Gastroesophageal sphincter (tissue), 4 donors: ENCODE results near the gene SIRPA. TPM values are rescaled to one million over a fixed set of nuclear protein-coding genes. Genes with fewer than 3 reads are reported as not detected.

Experiments used
- ATAC-seq: fragments of 150-250 bp; one replicate; pipeline ENCODE4 v1.9.1; 2016; ENCODE audit warnings: mild to moderate bottlenecking, moderate library complexity
- H3K27ac ChIP-seq, 4 donors: fragments of 200-600 bp; sonication (generic) in 3 of 4; 1 replicate in 3 of 4; 2 replicates in 1 of 4; pipeline ENCODE4 v1.5.1; 2016 to 2019
- H3K27me3 ChIP-seq: fragments of 200-600 bp; sonication (generic); one replicate; pipeline ENCODE4 v1.5.1; 2019
- H3K36me3 ChIP-seq, 2 donors: fragments of 200-600 bp; sonication (generic); one replicate each; pipeline ENCODE4 v1.5.1; 2019; ENCODE audit warnings: control low read depth in 1 of 2
- H3K4me1 ChIP-seq, 3 donors: fragments of 200-600 bp; sonication (generic); 1 replicate in 2 of 3; 2 replicates in 1 of 3; pipeline ENCODE4 v1.5.1; 2016 to 2019; ENCODE audit warnings: control low read depth in 2 of 3
- H3K4me3 ChIP-seq, 2 donors: fragments of 200-600 bp; sonication (generic); one replicate each; pipeline ENCODE4 v1.5.1; 2019; ENCODE audit warnings: mild to moderate bottlenecking in 1 of 2, moderate library complexity in 1 of 2
- H3K9me3 ChIP-seq, 3 donors: fragments of 200-600 bp; sonication (generic); one replicate each; pipeline ENCODE4 v1.5.1; 2017 to 2019; ENCODE audit warnings: control low read depth in 2 of 3
- CTCF ChIP-seq, 4 experiments: fragments of 200-600 bp in 2 of 4; fragments of 450-650 bp in 2 of 4; sonication (generic) in 1 of 4; IDR thresholded peaks; one replicate each; pipeline ENCODE4 v1.5.1; 2017 to 2019; ENCODE audit warnings: antibody characterized with exemption in 4 of 4, mild to moderate bottlenecking in 2 of 4, moderate library complexity in 2 of 4
- EP300 ChIP-seq: sonication (generic); formaldehyde crosslinking; IDR thresholded peaks from one replicate; pipeline ENCODE4 v1.6.1; 2017; ENCODE audit warnings: antibody characterized with exemption, mild to moderate bottlenecking
- POLR2A ChIP-seq, 2 donors: fragments of 450-650 bp; IDR thresholded peaks; one replicate each; pipeline ENCODE4 v1.6.1; 2017; ENCODE audit warnings: antibody characterized with exemption in 2 of 2, mild to moderate bottlenecking in 2 of 2, moderate library complexity in 1 of 2
- POLR2AphosphoS5 ChIP-seq: sonication (generic); formaldehyde crosslinking; IDR thresholded peaks from one replicate; pipeline ENCODE4 v1.6.1; 2017; ENCODE audit warnings: antibody characterized with exemption
- WGBS, 2 donors: methylation state at CpG; one replicate each; pipeline ENCODE4 v1.1.5; 2018; ENCODE audit warnings: low coverage in 1 of 2; 5-methylcytosine and 5-hydroxymethylcytosine counted together
- total RNA-seq, 4 donors: library from RNA; depleted of rRNA; stranded (reverse); fragments of >200 nt; gene quantifications; one replicate each; pipeline ENCODE4 v1.1.0, GENCODE V29; 2016

The SIRPA gene
- total RNA-seq, 4 donors from 2014 or later = 11.7 to 31.7 (median 27.4) TPM

- TF ChIP-seq POLR2AphosphoS5 (no peak), EP300 (no peak), CTCF (IDR thresholded peaks at IDR 0.05) (no peak), POLR2A (IDR thresholded peaks at IDR 0.05) (no peak)
- Histone ChIP-seq H3K36me3 (no peaks in the 10 kb centered on the region), H3K27ac (no peak overlapping the region), H3K4me1 (peaks cover 0 to 21% (median 8%) of the 10 kb centered on the region in 3 donors), H3K4me3 (no peak overlapping the region), H3K27me3 (peaks cover 52% of the 10 kb centered on the region), H3K9me3 (no peaks in the 10 kb centered on the region)
- WGBS, 2 donors = 77 to 82% methylated on average over 3 to 4 of the region's 6 CpGs
- peak; percentile 39 for ATAC-seq
Observed at GRCh38 chr20:1880529-1881239, 14.5 kb upstream of the SIRPA start.

DNA sequence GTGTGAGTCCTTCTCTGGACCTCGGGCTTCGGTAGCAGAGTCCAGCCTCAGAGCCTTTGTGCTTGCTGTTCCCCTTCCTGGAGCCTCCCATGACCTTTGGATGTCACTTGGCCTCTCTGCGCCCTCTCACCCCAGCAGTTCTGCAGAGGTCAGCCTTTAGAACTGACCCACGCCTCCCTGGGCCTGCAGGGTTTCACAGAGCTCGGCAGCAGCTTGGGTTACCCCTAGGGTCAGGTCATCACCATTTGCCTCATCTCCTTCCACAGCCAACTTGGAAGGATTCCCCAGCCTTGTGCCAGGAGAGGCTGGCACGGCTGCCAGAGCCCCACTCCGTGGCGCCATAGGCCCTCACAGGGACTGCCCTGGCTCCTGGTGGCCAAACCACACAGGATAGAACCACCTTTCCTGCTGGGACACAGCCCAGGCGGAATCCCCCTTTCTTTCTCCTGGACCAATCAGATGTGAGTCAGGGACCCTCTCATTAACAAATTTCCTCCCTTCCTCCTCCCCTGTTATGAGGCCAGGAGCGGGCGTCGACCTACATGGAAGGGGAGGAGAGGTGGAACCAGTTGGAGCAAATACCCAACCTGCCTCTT, 13.9 kb upstream of the SIRPA start:
- Histone ChIP-seq H3K4me3 (no peak overlapping the region), H3K36me3 (no peaks in the 10 kb centered on the region), H3K9me3 (no peaks in the 10 kb centered on the region), H3K4me1 (peaks cover 0 to 21% (median 8%) of the 10 kb centered on the region in 3 donors), H3K27me3 (peaks cover 52% of the 10 kb centered on the region), H3K27ac (no peak overlapping the region)
- WGBS, 2 donors = 40 to 48% methylated on average over 1 to 5 of the region's 12 CpGs
- peak; percentile 35 for ATAC-seq
- TF ChIP-seq EP300 (no peak), POLR2A (IDR thresholded peaks at IDR 0.05) (no peak), CTCF (IDR thresholded peaks at IDR 0.05) (no peak), POLR2AphosphoS5 (peak; percentile 5)

DNA sequence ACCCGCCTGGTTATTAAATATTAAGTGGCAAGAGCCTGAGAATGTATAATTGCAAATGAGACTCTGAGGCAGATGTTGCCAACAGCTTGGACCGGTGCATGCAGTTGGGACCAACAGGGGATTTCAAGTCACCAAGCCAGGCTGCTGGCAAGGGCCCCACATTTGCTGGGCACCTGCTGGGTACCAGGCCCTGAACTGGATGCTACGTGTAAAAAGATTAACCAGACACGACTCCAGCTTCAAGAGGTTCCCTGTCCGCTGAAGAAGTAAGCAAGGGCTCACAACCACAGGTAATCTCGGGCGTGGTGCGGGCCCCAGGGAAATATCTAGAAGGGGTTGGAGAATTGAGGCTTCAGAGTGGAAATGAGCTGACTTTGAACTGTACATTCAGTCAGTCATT, 13.2 kb upstream of the SIRPA start:
- 80 to 90% methylated on average over 5 to 7 of the region's 8 CpGs for WGBS, 2 donors

GRCh38 chr20:1883986-1884385, 11.2 kb upstream of the SIRPA start:
- no peaks in the 10 kb centered on the region for H3K9me3 ChIP-seq
- WGBS, 2 donors = 13% methylated on average over 4 of the region's 9 CpGs; no CpG with 5 or more reads in 1 of the 2 donors
- ATAC-seq = no peak
- no peaks in the 10 kb centered on the region for H3K36me3 ChIP-seq
- H3K4me1 ChIP-seq = peaks cover 0 to 33% (median 8%) of the 10 kb centered on the region in 3 donors
- no peak overlapping the region for H3K4me3 ChIP-seq
- no peak overlapping the region for H3K27ac ChIP-seq
- TF ChIP-seq CTCF (IDR thresholded peaks at IDR 0.05) (no peak), POLR2A (IDR thresholded peaks at IDR 0.05) (no peak), EP300 (no peak), POLR2AphosphoS5 (no peak)
- peaks cover 42% of the 10 kb centered on the region for H3K27me3 ChIP-seq

More for the DNA sequence above, 13.2 kb upstream of the SIRPA start:
- peaks cover 52% of the 10 kb centered on the region for H3K27me3 ChIP-seq
- no peak overlapping the region for H3K27ac ChIP-seq
- H3K9me3 ChIP-seq = no peaks in the 10 kb centered on the region
- ATAC-seq = no peak
- no peak overlapping the region for H3K4me3 ChIP-seq
- H3K4me1 ChIP-seq = peaks cover 0 to 25% (median 8%) of the 10 kb centered on the region in 3 donors
- TF ChIP-seq POLR2A (IDR thresholded peaks at IDR 0.05) = no peak
- no peak for TF ChIP-seq CTCF (IDR thresholded peaks at IDR 0.05)
- TF ChIP-seq POLR2AphosphoS5 = no peak
- no peak for TF ChIP-seq EP300
- H3K36me3 ChIP-seq = no peaks in the 10 kb centered on the region

- H3K9me3 ChIP-seq = no peaks in the 10 kb centered on the region
- WGBS, 2 donors = 80 to 88% methylated on average over 1 to 3 of the region's 4 CpGs
- no peak for ATAC-seq
Observed at GRCh38 chr20:1885254-1885653, 10.0 kb upstream of the SIRPA start.

More at GRCh38 chr20:1885254-1885653, 10.0 kb upstream of the SIRPA start:
- peaks cover 0 to 41% (median 8%) of the 10 kb centered on the region in 3 donors for H3K4me1 ChIP-seq
- no peak overlapping the region for H3K4me3 ChIP-seq
- H3K27ac ChIP-seq = no peak overlapping the region
- H3K36me3 ChIP-seq = no peaks in the 10 kb centered on the region
- no peak for TF ChIP-seq POLR2AphosphoS5
- TF ChIP-seq EP300 = no peak
- no peak for TF ChIP-seq CTCF (IDR thresholded peaks at IDR 0.05)
- TF ChIP-seq POLR2A (IDR thresholded peaks at IDR 0.05) = no peak
- peaks cover 29% of the 10 kb centered on the region for H3K27me3 ChIP-seq
